NCI-H2227 (cell line): Measurements from ENCODE around the gene SMIM36.
"Not testable (repeated sequence)": the region's sequence is repeated elsewhere in the genome, so short reads cannot be mapped to it uniquely, and the experiment has no call there.

Experiments used
- DNase-seq: peaks from one replicate; lab custom pipeline; 2025; ENCODE audit not compliant: unreplicated experiment; lab: John Stamatoyannopoulos, UW

Gene SMIM36

DNA sequence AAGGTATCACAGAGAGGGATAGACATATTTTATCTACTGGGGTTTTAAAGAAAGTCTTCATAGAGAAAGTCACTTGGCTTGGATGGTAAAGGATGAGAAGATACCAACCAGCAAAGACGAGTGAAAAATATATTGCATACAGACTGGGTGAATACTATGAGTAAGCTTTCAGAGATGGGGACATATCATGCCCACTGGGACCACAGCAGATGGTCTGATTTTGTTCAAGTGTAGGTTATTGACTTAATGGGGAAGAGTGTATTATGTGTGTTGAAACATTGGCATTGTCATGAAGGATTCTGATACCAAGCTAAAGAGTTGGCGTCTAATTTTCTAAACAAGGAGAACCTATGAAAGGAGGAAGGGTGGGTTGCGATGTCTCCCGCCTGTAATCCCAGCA is 75.8 kb downstream of the SMIM36 start:
- no peak for DNase-seq

DNA sequence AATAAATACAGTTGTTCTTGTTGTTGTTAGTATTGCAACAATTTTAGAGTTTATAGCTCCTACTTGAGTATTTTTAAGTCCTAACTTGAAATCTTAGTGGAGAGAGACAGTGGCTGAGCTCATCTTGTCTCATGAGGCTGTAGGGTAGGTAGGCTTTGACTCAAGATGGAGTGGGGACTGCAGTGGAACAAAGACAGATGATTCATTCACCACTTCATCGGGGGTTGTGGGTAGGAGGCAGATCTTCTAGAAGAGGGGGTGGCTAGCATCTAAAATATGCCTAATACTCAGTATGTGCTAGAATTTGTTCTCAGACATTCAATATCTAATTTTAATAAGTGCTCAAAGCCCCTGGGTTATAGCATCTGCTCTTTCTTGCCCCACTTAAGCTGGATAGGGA is 76.5 kb downstream of the SMIM36 start:
- no peak for DNase-seq

DNA sequence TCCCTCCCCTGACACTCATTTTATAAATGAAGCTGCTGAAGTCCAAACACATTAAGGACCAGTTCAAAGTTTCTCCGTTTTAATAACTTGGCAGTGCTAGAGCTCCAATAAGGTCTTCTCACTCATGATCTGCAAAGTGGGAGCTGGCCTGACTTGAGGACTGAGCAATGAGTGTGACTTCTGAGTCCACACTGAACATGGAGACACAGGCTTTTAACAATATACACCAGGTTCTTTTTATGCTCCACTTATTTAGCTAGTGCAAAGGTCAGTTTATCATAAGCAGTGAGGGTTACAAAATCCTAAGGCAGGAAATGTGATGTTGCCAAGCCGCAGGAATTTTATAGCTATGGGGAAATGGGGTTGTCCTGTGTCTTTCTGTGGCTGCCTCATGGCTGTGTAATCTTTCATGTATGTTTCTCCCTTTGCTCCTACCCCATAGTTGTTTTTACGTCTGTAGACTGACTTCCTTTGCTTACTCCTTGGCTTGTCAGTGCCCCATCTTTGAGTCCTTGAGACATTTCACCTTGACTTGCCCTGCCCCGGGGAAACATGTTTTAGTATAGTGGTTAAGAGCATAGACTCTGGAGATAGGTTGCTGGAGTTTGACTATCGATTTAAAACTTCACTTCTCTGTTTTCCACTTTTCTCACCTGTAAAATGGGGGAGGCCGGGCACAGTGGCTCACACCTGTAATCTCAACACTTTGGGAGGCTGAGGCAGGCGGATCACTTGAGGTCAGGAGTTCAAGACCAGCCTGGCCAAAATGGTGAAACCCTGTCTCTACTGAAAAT is 77.4 kb downstream of the SMIM36 start:
- DNase-seq = no peak

DNA sequence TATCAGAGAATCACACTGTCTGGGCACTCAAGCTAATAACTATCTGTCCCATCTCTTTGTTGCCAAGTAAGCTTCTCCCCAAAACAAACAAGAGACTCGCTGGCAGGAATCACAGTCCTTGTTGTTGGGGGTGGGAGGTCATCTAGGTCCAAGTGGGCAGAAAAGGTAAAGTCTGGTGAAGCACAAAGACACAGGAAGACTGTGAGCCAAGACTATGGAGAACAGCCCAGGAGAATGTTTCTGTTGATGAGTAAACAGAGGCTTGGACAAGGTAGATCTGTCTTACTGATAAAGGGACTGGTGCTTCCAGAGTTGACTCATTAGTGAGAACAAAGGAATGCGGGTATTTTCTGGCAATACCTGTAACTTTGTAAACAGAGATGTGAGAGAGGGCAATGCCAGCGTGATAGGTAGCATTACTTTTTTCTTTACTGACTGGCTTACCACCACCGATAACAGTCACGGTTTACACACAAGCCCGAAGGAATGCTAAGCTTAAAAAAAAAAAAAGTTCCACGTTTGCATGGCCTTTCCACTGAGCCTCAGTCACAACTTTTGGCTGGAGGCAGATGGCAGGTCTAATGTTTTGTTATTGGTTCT is 78.1 kb downstream of the SMIM36 start:
- DNase-seq = no peak

DNA sequence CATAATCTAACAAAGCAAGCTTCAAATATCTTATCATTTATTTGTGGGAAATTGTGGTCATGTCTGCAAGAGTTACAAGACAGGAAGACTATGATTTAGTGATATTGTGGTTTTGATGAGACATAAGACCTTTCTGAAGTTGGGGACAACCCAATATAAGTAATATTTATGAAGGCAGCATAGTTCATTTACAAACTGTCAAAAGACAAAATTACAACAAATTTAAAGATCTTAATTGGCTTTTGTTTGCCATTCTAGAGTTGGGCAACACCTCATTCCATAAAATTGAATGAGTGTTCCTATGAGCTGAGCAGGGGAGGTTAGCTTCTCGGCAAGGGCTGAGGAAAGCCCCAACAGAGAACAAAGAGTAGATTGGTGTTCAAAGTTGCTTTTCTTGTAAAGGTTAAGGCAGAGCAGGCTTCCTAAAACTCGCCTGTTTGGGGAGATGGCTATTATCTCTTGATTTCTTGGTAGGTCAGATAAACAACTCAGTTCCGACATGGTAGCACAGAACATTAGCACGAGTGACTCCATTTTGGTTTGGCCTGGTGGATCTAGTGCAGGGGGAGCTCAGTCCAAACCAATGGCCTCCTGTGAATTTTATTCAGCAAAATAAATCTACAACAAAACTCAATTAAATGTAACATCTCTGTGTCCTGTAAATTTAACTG is 78.8 kb downstream of the SMIM36 start:
- DNase-seq = no peak

DNA sequence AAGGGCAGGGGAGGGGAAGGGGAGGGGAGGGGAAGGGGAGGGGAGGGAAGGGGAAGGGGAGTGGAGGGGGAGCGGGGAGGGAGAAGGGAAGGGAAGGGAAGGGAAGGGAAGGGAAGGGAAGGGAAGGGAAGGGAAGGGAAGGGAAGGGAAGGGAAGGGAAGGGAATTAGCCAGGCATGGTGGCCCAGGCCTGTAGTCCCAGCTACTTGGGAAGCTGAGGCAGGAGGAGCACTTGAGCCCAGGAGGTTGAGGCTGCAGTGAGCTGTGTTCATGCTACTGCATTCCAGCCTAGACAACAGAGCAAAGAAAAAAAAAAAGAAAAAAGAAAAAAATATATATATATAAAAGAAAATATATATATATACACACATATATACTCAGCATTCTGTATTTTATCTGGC is 79.3 kb downstream of the SMIM36 start:
- not testable (repeated sequence) for DNase-seq

DNA sequence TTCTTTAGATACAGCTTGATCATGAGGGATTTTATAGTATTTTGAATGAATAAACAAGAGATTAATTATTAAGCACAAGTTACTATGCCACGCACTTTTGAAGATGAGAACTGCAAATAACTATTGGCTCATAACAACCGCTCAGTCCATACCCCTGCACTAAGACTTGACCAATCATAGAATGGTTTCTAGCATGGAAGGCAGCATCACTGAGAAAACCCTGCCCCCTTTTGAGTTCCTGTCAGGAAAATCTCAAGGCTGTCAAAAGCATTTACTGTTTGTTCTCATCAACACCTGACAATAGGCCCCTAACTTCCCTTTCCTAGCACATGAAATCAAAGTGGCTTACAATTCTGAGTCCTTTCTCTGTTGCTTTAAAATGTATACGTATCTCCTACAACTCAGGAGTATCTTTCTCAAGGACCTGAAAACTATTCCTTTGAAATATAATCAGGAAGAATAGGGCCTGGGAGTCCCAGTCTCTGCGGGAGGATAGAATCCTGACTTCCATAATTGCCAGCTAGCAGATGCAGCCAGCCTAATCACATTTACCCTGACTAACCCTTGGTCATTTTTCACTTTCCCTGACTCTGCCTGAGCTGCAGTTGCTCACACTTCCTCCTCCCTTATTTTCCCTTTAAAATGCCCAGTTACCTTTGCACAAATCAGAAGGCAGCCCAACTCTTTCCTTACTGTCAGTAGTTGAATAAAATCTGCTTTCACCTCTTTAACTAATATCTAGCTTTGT is 80.5 kb downstream of the SMIM36 start:
- peak; percentile 85 for DNase-seq

DNA sequence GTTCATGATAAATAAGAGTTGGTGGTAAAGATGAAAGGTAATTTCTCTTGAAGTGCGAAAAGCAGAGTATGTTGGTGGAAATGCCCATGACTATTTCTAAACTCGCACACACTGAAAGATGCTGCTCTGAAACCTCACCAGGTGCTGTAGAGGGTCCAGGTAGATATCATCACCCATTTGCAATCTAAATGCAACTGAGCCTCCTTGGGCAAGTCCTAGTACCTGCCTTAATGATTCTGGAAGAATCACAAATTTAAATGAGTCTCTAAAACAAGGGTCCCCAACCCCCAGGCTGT is 83.7 kb downstream of the SMIM36 start:
- DNase-seq = no peak

DNA sequence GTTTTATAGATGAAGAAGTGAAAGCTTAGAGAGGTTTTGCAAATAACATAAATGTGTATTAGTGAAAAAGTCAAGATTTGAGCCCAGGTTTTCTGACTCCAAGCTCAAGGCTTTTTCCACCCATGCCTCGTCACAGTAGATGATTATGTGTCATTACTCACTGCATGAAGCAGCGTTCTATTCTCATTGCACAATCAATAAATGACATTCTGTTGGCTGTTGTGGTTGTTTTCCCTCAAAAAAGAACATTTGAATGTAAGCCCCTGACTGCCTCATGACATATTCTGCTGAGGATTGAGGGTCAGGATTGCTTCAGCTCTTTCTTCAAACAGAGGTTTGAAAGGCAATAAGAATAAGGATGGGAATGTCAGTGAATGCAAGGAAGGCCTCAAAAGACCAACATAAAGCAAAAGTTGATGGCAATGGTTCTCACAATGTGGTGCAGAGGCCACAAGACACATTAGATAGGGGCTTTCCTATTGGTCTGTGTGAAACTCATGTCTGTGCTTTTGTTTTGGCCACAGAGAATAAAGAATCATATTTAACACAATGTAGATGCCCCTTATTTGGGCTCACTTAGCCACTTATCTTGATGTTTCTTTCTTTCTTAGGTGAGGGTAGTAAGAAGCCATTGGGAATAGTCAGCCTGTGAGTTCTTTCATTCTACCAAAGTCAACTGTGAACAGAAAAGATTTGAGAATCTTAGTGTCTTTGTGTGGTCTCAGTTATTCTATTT is 84.2 kb downstream of the SMIM36 start:
- DNase-seq = peak; percentile 62

DNA sequence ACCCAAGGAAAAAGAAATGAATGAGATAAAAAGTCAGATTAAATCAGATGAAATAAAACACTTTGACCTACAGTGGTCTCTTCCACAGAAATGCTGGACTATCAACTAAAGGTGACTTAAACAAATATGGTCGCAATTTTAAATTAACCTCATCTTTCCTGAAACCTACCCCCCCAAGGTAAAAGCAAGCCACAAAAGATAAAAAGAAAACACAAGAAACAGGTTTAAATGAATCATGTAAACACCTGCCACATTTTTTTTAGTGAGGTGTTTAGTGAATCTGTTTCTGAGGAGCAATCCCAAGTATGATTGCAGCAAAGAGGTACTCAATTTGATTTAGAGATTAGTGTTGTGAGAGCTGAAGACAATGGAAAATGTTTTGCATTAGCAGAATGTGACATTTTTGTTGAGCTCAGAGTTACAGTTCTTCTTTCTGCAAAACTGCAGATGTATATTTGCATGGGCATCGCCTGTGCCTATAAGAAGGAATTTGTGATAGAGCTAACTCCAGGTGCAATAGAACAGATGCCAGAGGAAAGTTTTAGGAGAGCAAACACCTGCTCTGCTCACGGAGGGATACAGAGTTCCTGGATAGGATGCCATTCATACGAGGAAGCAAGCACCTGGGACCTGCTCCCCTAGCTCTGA is 86.2 kb downstream of the SMIM36 start:
- no peak for DNase-seq

DNA sequence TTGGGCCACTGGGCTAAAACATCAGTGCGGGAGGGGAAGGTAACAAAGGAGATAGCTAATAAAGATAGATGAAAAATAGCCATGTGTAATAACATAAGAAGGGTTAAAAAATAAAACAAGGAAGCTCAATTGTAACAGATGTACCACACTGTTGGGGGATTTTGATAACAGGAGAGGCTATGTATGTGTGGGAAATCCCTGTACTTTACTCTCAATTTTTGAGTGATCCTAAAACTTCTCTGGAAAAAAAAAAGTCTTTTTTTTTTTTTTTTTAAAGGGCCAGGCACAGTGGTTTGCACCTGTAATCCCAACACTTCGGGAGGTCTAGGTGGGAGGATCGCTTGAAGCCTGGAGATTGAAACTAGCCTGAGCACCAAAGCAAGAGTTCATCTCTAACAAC is 87.7 kb downstream of the SMIM36 start:
- no peak for DNase-seq

DNA sequence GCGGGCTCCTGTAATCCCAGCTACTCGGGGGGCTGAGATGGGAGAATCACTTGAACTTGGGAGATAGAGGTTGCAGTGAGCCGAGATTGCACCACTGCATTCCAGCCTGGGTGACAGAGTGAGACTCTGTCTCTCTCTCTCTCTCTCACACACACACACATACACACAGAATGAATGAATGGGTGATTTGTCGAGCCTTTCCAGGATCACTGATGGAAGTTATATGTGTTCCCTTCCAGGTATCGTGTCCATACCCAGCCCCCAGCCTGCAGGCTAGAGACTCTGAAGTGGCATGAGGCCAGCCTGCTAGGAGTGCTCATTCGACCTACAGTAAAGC is 88.5 kb downstream of the SMIM36 start:
- DNase-seq = not testable (repeated sequence)

DNA sequence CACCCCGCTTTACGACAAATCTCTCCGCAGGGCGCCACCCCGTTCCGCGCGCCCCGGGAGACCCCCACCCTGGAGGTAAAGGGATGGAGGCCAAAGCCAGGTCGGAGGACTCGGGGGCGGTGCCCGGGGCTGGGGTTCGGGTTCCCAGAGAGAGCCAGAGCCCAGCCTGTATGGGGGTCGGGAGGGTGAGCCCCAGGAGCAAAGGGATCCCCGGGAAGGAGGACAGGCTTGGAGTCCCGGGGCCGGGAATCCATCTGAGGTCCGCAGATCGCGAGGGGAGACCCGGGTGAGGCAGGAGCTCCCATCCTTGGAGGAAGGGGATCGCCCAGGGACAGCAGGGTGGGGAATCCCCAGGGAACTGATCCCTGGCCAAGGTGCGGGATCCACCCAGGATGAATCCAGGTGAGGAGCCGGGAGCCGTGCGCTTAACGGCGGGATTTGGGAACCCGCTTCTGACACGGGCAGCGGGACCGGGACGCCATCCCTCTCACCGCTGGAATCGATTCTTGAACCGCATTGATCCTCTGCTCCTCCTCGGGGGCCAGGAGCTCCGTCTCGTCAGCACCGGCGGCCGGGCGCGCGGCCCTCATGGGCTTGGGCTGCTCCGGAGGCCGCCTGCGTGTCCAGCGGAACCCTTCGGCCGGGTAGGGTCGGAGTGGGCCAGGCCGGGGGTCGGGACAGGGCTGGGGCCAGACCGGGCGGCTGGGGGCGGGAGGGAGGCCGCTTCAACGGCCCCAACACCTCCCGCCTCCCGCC is 89.9 kb downstream of the SMIM36 start, which contains the start of gene MMD:
Gene MMD (minus strand): TSS at position 657 of the 756 bp plus-strand sequence. CDS start 140 bp downstream, at position 517.
- no peak for DNase-seq

DNA sequence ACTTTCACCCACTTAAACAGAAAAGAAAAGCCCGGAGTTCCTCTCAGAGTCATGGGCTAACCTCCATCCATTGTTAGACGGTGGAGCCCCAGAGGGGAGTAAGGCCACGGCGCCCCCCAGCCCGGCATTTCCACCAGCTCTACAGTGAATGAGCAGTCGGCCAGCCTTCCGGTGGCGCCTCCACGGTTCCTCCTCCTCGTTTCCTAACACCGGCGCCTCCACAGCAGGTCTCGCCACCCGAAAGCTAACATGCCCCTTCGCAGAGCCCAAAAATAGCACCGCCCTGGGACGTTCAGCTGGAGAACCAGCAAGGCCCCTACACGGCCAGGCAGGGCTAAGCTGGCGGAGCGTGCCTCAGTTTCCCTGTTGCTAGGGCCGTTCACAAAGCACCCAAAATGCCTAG is 90.5 kb downstream of the SMIM36 start:
- peak; percentile 15 for DNase-seq

DNA sequence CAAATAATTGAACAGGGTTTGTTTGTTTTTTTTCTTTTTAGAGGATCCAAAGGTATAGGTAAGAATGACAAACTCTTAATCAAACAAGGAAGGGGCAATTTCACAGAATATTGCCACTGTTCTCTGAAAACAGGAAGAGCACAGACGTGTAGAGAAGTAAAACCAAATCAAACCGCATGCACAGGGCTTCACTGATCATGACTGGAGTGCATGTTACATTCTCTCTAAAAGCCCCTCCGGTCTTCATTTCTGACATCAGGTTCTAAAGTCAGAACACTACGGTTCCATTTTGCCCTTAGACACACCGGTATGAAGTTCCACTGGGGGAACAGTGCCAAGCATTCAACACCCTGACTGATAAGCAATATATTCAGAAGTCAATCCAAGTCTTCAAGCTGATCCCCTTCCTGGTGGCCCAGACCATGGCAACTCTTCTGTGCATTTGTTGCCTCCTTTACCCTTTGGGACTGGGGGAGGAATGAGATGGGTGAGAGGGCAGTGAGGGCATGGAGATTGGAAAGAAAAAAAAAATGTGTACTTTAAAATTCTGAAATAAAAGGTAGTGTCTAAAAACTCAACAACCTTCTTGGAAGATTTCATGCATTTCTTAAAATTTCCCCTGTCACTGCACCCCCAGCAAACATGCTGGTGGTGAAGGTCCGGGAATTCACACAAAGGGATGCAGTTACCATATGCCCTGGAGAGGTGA is 91.0 kb downstream of the SMIM36 start:
- no peak for DNase-seq

DNA sequence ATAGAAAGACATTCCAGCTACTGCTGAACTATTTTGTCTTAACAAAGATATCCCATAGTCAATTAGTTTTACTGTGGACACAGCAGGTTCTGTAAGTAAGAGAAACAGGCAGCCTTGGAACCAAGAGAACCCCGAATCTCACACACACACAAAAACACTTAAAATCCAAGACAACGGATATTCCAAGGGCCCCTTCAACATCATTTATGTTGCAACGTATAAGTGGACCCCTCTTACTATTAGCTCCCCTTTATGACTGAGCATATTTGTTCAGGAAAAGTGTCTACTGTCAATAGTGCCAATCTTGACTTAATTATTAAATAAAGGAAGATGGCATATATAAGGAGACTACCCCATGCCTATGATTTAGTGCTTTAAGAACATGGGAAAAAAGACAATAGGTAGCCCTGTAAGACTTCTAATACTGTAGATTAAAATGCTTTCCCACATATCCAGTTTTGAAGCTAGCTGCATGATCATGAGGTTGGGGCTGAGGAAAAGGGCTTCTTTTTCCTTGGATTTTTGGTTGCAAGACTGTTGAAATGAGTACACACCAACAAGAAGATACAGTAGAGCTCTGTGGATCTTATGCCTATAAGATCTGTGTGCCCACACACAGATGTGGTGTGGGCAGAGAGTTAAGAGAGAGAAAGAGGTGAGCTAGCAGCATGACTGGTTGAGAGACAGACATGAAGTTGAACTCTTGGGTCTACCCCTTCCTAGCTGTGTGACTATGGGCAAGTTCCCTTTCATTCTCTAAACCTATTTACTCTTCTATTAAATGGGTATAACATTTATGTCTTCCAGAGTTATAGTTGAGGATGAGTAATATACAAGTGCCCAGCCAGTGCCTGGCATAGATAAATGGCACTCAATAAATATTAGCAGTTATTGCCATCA is 92.6 kb downstream of the SMIM36 start:
- no peak for DNase-seq

DNA sequence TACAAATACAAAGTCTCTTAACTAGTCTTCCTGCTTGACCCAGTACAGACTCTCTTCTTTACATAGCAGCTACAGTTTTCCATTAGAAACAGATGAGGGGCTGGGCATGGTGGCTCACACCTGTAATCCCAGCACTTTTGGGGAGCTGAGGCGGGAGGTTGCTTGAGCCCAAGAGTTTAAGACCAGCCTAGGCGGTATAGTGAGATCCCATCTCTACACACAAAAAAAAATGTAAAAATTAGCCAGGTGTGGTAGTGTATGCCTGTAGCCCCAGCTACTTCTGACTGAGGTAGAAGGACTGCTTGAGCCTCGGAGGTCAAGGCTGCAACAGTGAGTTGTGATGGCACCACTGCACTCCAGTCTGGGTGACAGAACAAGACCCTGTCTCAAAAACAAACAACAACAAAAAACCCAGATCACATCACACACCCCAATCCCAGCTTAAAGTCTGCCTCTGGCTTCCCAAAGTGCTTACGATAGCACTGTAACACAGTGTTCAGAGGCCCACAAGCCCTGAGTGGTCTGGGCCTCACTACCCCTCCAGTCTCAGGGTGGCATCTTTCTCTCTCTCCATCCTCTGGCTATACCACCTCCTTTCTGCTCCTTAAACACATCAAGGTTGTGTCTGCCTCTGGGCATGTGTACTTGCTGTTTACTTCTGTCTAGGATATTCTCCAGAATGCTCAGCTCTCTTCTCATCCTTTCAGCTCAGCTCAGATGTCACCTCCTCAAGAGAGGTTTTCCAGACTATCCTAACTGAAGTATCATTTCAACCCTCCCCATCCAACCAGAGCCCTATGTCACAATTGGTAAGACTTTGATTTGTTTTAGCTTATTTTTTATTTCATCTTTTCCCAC is 93.6 kb downstream of the SMIM36 start:
- no peak for DNase-seq
